Measurements from ENCODE around the gene BCAS1. TPM values are rescaled to one million over a fixed set of nuclear protein-coding genes. Genes with fewer than 3 reads are reported as not detected.

BCAS1 gene
- total and polyA plus RNA-seq, 2 donors (not counting 3 experiments of a cell fraction or from before 2014, with no cell fraction given) = not detected

GRCh38 chr20:53957451-53958172 is 112.8 kb downstream of the BCAS1 start:
- H3K4me2 ChIP-seq (ENCODE audit: insufficient read depth, low read length) = no peak overlapping the region
- peaks cover 3 to 7% of the 10 kb centered on the region in 2 experiments for H3K27me3 ChIP-seq (ENCODE audit: control insufficient read depth in 2 of 2, insufficient read depth in 2 of 2, low read length in 2 of 2)
- H3K79me2 ChIP-seq (ENCODE audit: control insufficient read depth, insufficient read depth, low read length) = no peaks in the 10 kb centered on the region
- no peaks in the 10 kb centered on the region for H3K36me3 ChIP-seq (ENCODE audit: control insufficient read depth in 2 of 2, extremely low read depth in 1 of 2, insufficient read depth in 2 of 2, low read length in 2 of 2)
- H3K9me3 ChIP-seq (replicated peaks; ENCODE audit: control insufficient read depth, insufficient read depth, low read length) = no peaks in the 10 kb centered on the region
- ChIA-PET CTCF (interaction anchor here (0.7 to 2.4 kb wide), 6 partner anchors 11 to 1663 kb away, joined by 3 to 8 read pairs (median 4); no protein-coding TSS in a partner anchor), POLR2A (no interaction called here)
- no peak overlapping the region for H3K27ac ChIP-seq (ENCODE audit: insufficient read depth, low read depth, low read length)
- no peak overlapping the region for H2AFZ ChIP-seq (ENCODE audit: low read depth, low read length)
- dilution Hi-C loops (cut with MboI; ENCODE audit: extremely low pct_ligation_motif_present, low sequenced_read_pairs) = no loop called here
- no peaks in the 10 kb centered on the region for H4K20me1 ChIP-seq (replicated peaks; ENCODE audit: control insufficient read depth, extremely low read depth, insufficient read depth, low read length)
- no peak for FAIRE-seq
- no peaks in the 10 kb centered on the region for H3K9me1 ChIP-seq (replicated peaks; ENCODE audit: control insufficient read depth, extremely low read depth, insufficient read depth, low read length)
- no peak overlapping the region for H3K4me3 ChIP-seq (replicated peaks in 1 of 3; ENCODE audit: insufficient read depth in 1 of 3, low read depth in 1 of 3, low read length in 3 of 3)
- BruUV-seq (replicated peaks) = no TSS peak
- H3K9ac ChIP-seq (replicated peaks; ENCODE audit: extremely low read depth, insufficient read depth, low read length) = no peak overlapping the region
- intact Hi-C loops (cut with micrococcal nuclease) = no loop called here
- H3K4me1 ChIP-seq (ENCODE audit: control insufficient read depth, extremely low read depth, insufficient read depth, low read length) = peaks cover 10% of the 10 kb centered on the region
- DNase-seq (ENCODE audit: low read depth, low spot score) = peak; percentile 16
- TF ChIP-seq CTCF (IDR thresholded peaks at IDR 0.05; ENCODE audit: extremely low read depth in 1 of 2, insufficient read depth in 1 of 2, low read depth in 1 of 2, low read length in 2 of 2) (peak in 1 of 2 donors; percentile 11), GATA2 (IDR thresholded peaks at IDR 0.05; ENCODE audit: insufficient read depth, insufficient read length, low read depth, low read length) (no peak), MAX (IDR thresholded peaks at IDR 0.05; ENCODE audit: insufficient read depth, insufficient read length) (no peak)
